Measurements from ENCODE around the gene ABCC1.

DNA sequence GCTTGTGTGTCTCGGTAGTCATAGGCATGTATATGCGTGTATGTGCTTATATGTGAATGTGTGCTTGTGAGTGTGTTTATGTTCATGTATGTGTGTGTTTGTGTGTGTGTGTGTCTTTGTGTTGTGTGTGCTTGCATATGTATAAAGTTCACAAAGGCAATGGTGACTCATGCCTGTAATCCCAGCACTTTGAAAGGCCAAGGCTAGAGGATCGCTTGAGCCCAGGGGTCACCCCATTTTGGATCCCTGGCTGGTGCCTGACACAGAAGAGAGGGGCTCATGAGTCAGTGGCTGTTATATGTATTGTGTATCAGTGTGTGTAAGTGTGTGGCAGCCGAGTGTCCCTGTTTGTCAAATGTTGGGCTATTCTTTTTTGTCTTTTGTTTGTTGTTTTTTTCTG lies 69.3 kb downstream of the ABCC1 start:
- no peak for TF ChIP-seq CTCF (IDR thresholded peaks at IDR 0.05; ENCODE audit: poor library complexity, severe bottlenecking)
- TF ChIP-seq, protein P1, sequence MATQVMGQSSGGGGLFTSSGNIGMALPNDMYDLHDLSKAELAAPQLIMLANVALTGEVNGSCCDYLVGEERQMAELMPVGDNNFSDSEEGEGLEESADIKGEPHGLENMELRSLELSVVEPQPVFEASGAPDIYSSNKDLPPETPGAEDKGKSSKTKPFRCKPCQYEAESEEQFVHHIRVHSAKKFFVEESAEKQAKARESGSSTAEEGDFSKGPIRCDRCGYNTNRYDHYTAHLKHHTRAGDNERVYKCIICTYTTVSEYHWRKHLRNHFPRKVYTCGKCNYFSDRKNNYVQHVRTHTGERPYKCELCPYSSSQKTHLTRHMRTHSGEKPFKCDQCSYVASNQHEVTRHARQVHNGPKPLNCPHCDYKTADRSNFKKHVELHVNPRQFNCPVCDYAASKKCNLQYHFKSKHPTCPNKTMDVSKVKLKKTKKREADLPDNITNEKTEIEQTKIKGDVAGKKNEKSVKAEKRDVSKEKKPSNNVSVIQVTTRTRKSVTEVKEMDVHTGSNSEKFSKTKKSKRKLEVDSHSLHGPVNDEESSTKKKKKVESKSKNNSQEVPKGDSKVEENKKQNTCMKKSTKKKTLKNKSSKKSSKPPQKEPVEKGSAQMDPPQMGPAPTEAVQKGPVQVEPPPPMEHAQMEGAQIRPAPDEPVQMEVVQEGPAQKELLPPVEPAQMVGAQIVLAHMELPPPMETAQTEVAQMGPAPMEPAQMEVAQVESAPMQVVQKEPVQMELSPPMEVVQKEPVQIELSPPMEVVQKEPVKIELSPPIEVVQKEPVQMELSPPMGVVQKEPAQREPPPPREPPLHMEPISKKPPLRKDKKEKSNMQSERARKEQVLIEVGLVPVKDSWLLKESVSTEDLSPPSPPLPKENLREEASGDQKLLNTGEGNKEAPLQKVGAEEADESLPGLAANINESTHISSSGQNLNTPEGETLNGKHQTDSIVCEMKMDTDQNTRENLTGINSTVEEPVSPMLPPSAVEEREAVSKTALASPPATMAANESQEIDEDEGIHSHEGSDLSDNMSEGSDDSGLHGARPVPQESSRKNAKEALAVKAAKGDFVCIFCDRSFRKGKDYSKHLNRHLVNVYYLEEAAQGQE (IDR thresholded peaks at IDR 0.05; ENCODE audit: borderline replicate concordance) = no peak
